ENCODE measurements around the gene SAP30BP. TPM values are rescaled to one million over a fixed set of nuclear protein-coding genes. Genes with fewer than 3 reads are reported as not detected.

The SAP30BP gene
- total and polyA plus RNA-seq, 5 experiments from 2014 or later = 57.8 to 121 (median 72.0) TPM

GRCh38 chr17:75658237-75658636 lies 8.9 kb upstream of the SAP30BP start:
- ATAC-seq (no peak), DNase-seq (no peak)
- Mint-ChIP-seq H3K27ac (no peak overlapping the region), H3K9me3 (no peaks in the 10 kb centered on the region), H3K36me3 (peaks cover 0 to 51% (median 12%) of the 10 kb centered on the region in 3 donors), H3K27me3 (no peaks in the 10 kb centered on the region), H3K4me1 (peaks cover 3 to 6% (median 4%) of the 10 kb centered on the region in 4 donors), H3K4me3 (no peak overlapping the region)
- POLR2A ChIA-PET = interaction anchor here (0.7 kb wide), 1 partner anchor 290 kb away, joined by 3 read pairs; no protein-coding TSS in a partner anchor

- DNase-seq (no peak), ATAC-seq (no peak)
- Mint-ChIP-seq H3K27me3 (no peaks in the 10 kb centered on the region), H3K36me3 (peaks cover 0 to 44% (median 14%) of the 10 kb centered on the region in 3 donors), H3K27ac (no peak overlapping the region), H3K4me3 (peak overlapping the region in 1 of 10 donors; percentile 34), H3K9me3 (no peaks in the 10 kb centered on the region), H3K4me1 (peaks cover 0 to 23% (median 11%) of the 10 kb centered on the region in 4 donors)
- POLR2A ChIA-PET = no interaction called here
These were observed 5.6 kb upstream of the SAP30BP start for GRCh38 chr17:75661531-75661930.

- no peak for DNase-seq
- no peaks in the 10 kb centered on the region for H3K27me3 Mint-ChIP-seq
- no peak overlapping the region for H3K4me3 Mint-ChIP-seq
- H3K4me1 Mint-ChIP-seq = peaks cover 0 to 23% (median 11%) of the 10 kb centered on the region in 4 donors
- POLR2A ChIA-PET = interaction anchor here (0.6 to 0.9 kb wide), 2 partner anchors 9 to 528 kb away, joined by 3 read pairs; no protein-coding TSS in a partner anchor
- no peak overlapping the region for H3K27ac Mint-ChIP-seq
- H3K9me3 Mint-ChIP-seq = no peaks in the 10 kb centered on the region
- no peak for ATAC-seq
- H3K36me3 Mint-ChIP-seq = peaks cover 0 to 36% (median 13%) of the 10 kb centered on the region in 3 donors
These were observed 4.6 kb upstream of the SAP30BP start for GRCh38 chr17:75662511-75662910.

GRCh38 chr17:75664099-75664549 lies 3.0 kb upstream of the SAP30BP start:
- Mint-ChIP-seq H3K9me3 (no peaks in the 10 kb centered on the region), H3K36me3 (peaks cover 0 to 40% (median 13%) of the 10 kb centered on the region in 3 donors), H3K27ac (peak overlapping the region in 3 of 10 donors; percentile 23 to 74 (median 36)), H3K4me1 (peaks cover 7 to 23% (median 13%) of the 10 kb centered on the region in 4 donors), H3K4me3 (peak overlapping the region in 2 of 10 donors; percentile 2 to 43), H3K27me3 (no peaks in the 10 kb centered on the region)
- no peak for ATAC-seq
- POLR2A ChIA-PET = interaction anchor here (0.7 kb wide), 1 partner anchor 223 kb away, joined by 4 read pairs; no protein-coding TSS in a partner anchor
- DNase-seq = no peak

- Mint-ChIP-seq H3K36me3 (peaks cover 0 to 52% (median 18%) of the 10 kb centered on the region in 3 donors), H3K4me1 (peaks cover 13 to 33% (median 20%) of the 10 kb centered on the region in 4 donors), H3K9me3 (no peaks in the 10 kb centered on the region), H3K4me3 (peak overlapping the region in 7 of 10 donors; percentile 12 to 76 (median 54)), H3K27me3 (no peaks in the 10 kb centered on the region), H3K27ac (peak overlapping the region in 7 of 10 donors; percentile 18 to 84 (median 60))
- DNase-seq (no peak), ATAC-seq (no peak)
- POLR2A ChIA-PET = interaction anchor here (0.6 to 2.4 kb wide), 11 partner anchors 9 to 395 kb away, joined by 3 to 13 read pairs (median 5); partner anchors contain the start of genes MIF4GD, TMEM94 and WBP2
These were observed 1.2 kb upstream of the SAP30BP start for GRCh38 chr17:75665981-75666380.

GRCh38 chr17:75667825-75668224 lies 687 bp downstream of the SAP30BP start:
- POLR2A ChIA-PET = interaction anchor here (0.9 to 2.4 kb wide), 8 partner anchors 9 to 1059 kb away, joined by 3 to 13 read pairs (median 4); partner anchors contain the start of genes ITGB4, METTL23 and WBP2
- ATAC-seq (no peak), DNase-seq (no peak)
- peaks cover 14 to 34% (median 21%) of the 10 kb centered on the region in 4 donors for H3K4me1 Mint-ChIP-seq
- H3K9me3 Mint-ChIP-seq = no peaks in the 10 kb centered on the region
- H3K36me3 Mint-ChIP-seq = peaks cover 0 to 53% (median 8%) of the 10 kb centered on the region in 3 donors
- no peak overlapping the region for H3K27ac Mint-ChIP-seq
- H3K27me3 Mint-ChIP-seq = no peaks in the 10 kb centered on the region
- no peak overlapping the region for H3K4me3 Mint-ChIP-seq

GRCh38 chr17:75668489-75668888 lies 1.4 kb downstream of the SAP30BP start:
- ATAC-seq (no peak), DNase-seq (no peak)
- H3K4me1 Mint-ChIP-seq = peaks cover 14 to 34% (median 22%) of the 10 kb centered on the region in 4 donors
- no peaks in the 10 kb centered on the region for H3K9me3 Mint-ChIP-seq
- peak overlapping the region in 3 of 10 donors; percentile 38 to 85 (median 57) for H3K27ac Mint-ChIP-seq
- H3K36me3 Mint-ChIP-seq = peaks cover 0 to 59% (median 8%) of the 10 kb centered on the region in 3 donors
- POLR2A ChIA-PET = interaction anchor here (0.5 to 2.4 kb wide), 2 partner anchors 20 to 59 kb away, joined by 3 to 13 read pairs; no protein-coding TSS in a partner anchor
- no peaks in the 10 kb centered on the region for H3K27me3 Mint-ChIP-seq
- H3K4me3 Mint-ChIP-seq = peak overlapping the region in 1 of 10 donors; percentile 60

- H3K4me1 Mint-ChIP-seq = peaks cover 10 to 25% (median 20%) of the 10 kb centered on the region in 4 donors
- H3K27ac Mint-ChIP-seq = peak overlapping the region in 2 of 10 donors; percentile 52 to 57
- no peak for ATAC-seq
- H3K9me3 Mint-ChIP-seq = no peaks in the 10 kb centered on the region
- peaks cover 0 to 66% (median 5%) of the 10 kb centered on the region in 3 donors for H3K36me3 Mint-ChIP-seq
- POLR2A ChIA-PET = no interaction called here
- H3K4me3 Mint-ChIP-seq = peak overlapping the region in 1 of 10 donors; percentile 39
- no peaks in the 10 kb centered on the region for H3K27me3 Mint-ChIP-seq
- DNase-seq = no peak
These were observed 3.7 kb downstream of the SAP30BP start for GRCh38 chr17:75670868-75671267.

GRCh38 chr17:75672011-75672410 lies 4.9 kb downstream of the SAP30BP start:
- POLR2A ChIA-PET = interaction anchor here (1.0 kb wide), 2 partner anchors 9 to 81 kb away, joined by 3 to 4 read pairs; no protein-coding TSS in a partner anchor
- no peaks in the 10 kb centered on the region for H3K9me3 Mint-ChIP-seq
- H3K36me3 Mint-ChIP-seq = peaks cover 0 to 75% (median 5%) of the 10 kb centered on the region in 3 donors

GRCh38 chr17:75673487-75673886 lies 6.3 kb downstream of the SAP30BP start:
- peaks cover 5 to 21% (median 15%) of the 10 kb centered on the region in 4 donors for H3K4me1 Mint-ChIP-seq
- no peak for ATAC-seq
- H3K36me3 Mint-ChIP-seq = peaks cover 0 to 75% (median 5%) of the 10 kb centered on the region in 3 donors
- no peaks in the 10 kb centered on the region for H3K27me3 Mint-ChIP-seq
- POLR2A ChIA-PET = no interaction called here
- H3K4me3 Mint-ChIP-seq = no peak overlapping the region
- no peak for DNase-seq
- peak overlapping the region in 2 of 10 donors; percentile 30 to 51 for H3K27ac Mint-ChIP-seq
- no peaks in the 10 kb centered on the region for H3K9me3 Mint-ChIP-seq

More at GRCh38 chr17:75672011-75672410, 4.9 kb downstream of the SAP30BP start:
- Mint-ChIP-seq H3K4me1 (peaks cover 7 to 21% (median 17%) of the 10 kb centered on the region in 4 donors), H3K4me3 (no peak overlapping the region), H3K27ac (peak overlapping the region in 1 of 10 donors; percentile 13), H3K27me3 (no peaks in the 10 kb centered on the region)
- DNase-seq (no peak), ATAC-seq (no peak)

GRCh38 chr17:75676461-75676860 lies 9.3 kb downstream of the SAP30BP start:
- DNase-seq (no peak), ATAC-seq (no peak)
- peaks cover 0 to 72% (median 0%) of the 10 kb centered on the region in 3 donors for H3K36me3 Mint-ChIP-seq
- POLR2A ChIA-PET = interaction anchor here (1.2 kb wide), 1 partner anchor 9 kb away, joined by 3 read pairs; the partner anchor contains the start of genes RECQL5 and SAP30BP
- peak overlapping the region in 1 of 10 donors; percentile 48 for H3K27ac Mint-ChIP-seq
- H3K9me3 Mint-ChIP-seq = no peaks in the 10 kb centered on the region
- peaks cover 0 to 15% (median 5%) of the 10 kb centered on the region in 4 donors for H3K4me1 Mint-ChIP-seq
- no peak overlapping the region for H3K4me3 Mint-ChIP-seq
- H3K27me3 Mint-ChIP-seq = no peaks in the 10 kb centered on the region

GRCh38 chr17:75679706-75680211 lies 12.6 kb downstream of the SAP30BP start:
- no peaks in the 10 kb centered on the region for H3K27me3 Mint-ChIP-seq
- POLR2A ChIA-PET = interaction anchor here (0.6 kb wide), 1 partner anchor 74 kb away, joined by 3 read pairs; no protein-coding TSS in a partner anchor
- no peak for DNase-seq
- H3K36me3 Mint-ChIP-seq = peaks cover 0 to 57% (median 0%) of the 10 kb centered on the region in 3 donors
- ATAC-seq = no peak
- H3K4me1 Mint-ChIP-seq = peaks cover 0 to 26% (median 10%) of the 10 kb centered on the region in 4 donors
- no peaks in the 10 kb centered on the region for H3K9me3 Mint-ChIP-seq
- peak overlapping the region in 2 of 10 donors; percentile 43 to 70 for H3K27ac Mint-ChIP-seq
- no peak overlapping the region for H3K4me3 Mint-ChIP-seq
